Mononuclear cell (primary cell): ENCODE results near the gene SCARF2. TPM values are rescaled to one million over a fixed set of nuclear protein-coding genes. Genes with fewer than 3 reads are reported as not detected.

Experiments used
- total RNA-seq: library from RNA; depleted of rRNA; stranded (reverse); fragments of >200 nt; gene quantifications from one replicate; pipeline ENCODE4 v1.2.3, GENCODE V29; 2012

SCARF2 gene
- total RNA-seq, 1 donor = 1.6 TPM

Other genes starting within 250 kb of the SCARF2 start
- 0.21 TPM for gene RTN4R, start 169.5 kb downstream of the SCARF2 start, total RNA-seq
- gene DGCR6L, start 117.8 kb downstream of the SCARF2 start, total RNA-seq = 40.6 TPM
- 1.2 TPM for gene ZNF74, start 43.7 kb downstream of the SCARF2 start, total RNA-seq
- gene KLHL22, start 58.0 kb upstream of the SCARF2 start, total RNA-seq = 23.6 TPM
- 93.5 TPM for gene MED15, start 69.8 kb upstream of the SCARF2 start, total RNA-seq